SK-N-SH treated with all-trans-retinoic acid at 6 μM for 48 hours (cell line): ENCODE data around the gene PEPD.

Experiments used
- ATAC-seq: fragments of 200-7000 bp; cut with Tn5 transposase; 3 replicates; pipeline ENCODE4 v1.9.1; 2020; ENCODE audit warnings: mild to moderate bottlenecking, moderate library complexity
- ARNTL ChIP-seq: fragments of 450-650 bp; formaldehyde crosslinking; IDR thresholded peaks from 2 replicates; pipeline ENCODE4 v1.5.0; 2020; ENCODE audit warnings: low read depth, mild to moderate bottlenecking, moderate library complexity, borderline replicate concordance
- BACH2 ChIP-seq: fragments of 250-450 bp; sonication (Bioruptor Pico); IDR thresholded peaks from 2 replicates; pipeline ENCODE4 v1.9.0; 2021; ENCODE audit warnings: mild to moderate bottlenecking, borderline replicate concordance
- CSDC2 ChIP-seq: fragments of 250-450 bp; sonication (Bioruptor Pico); IDR thresholded peaks from 2 replicates; pipeline ENCODE4 v1.5.0; 2020; ENCODE audit warnings: mild to moderate bottlenecking, moderate library complexity
- ESRRG ChIP-seq: fragments of 250-450 bp; sonication (Bioruptor Pico); IDR thresholded peaks from 2 replicates; pipeline ENCODE4 v1.6.1; 2021; ENCODE audit warnings: mild to moderate bottlenecking
- ISL1 ChIP-seq: fragments of 250-450 bp; sonication (Bioruptor Pico); IDR thresholded peaks from 2 replicates; pipeline ENCODE4 v2.1.2; 2022; ENCODE audit warnings: mild to moderate bottlenecking, moderate library complexity
- OSR1 ChIP-seq: fragments of 250-450 bp; sonication (Bioruptor Pico); IDR thresholded peaks from 2 replicates; pipeline ENCODE4 v1.8.0; 2022; ENCODE audit warnings: moderate library complexity, mild to moderate bottlenecking, inconsistent platforms
- PATZ1 ChIP-seq: fragments of 250-450 bp; sonication (Bioruptor Pico); IDR thresholded peaks from 2 replicates; pipeline ENCODE4 v1.8.0; 2020; ENCODE audit warnings: mild to moderate bottlenecking, moderate library complexity, borderline replicate concordance
- PPARA ChIP-seq: fragments of 250-450 bp; sonication (Bioruptor Pico); IDR thresholded peaks from 2 replicates; pipeline ENCODE4 v1.5.0; 2020; ENCODE audit warnings: mild to moderate bottlenecking, borderline replicate concordance
- RARB ChIP-seq: fragments of 250-450 bp; sonication (Bioruptor Pico); IDR thresholded peaks from 2 replicates; pipeline ENCODE4 v1.8.0; 2021; ENCODE audit warnings: mild to moderate bottlenecking, moderate library complexity
- SNAI2 ChIP-seq: fragments of 250-450 bp; sonication (Bioruptor Pico); IDR thresholded peaks from 2 replicates; pipeline ENCODE4 v1.5.0; 2020; ENCODE audit warnings: mild to moderate bottlenecking, moderate library complexity
- TCF4 ChIP-seq: fragments of 250-450 bp; sonication (Bioruptor Pico); IDR thresholded peaks from 2 replicates; pipeline ENCODE4 v1.8.0; 2021; ENCODE audit warnings: mild to moderate bottlenecking, moderate library complexity, borderline replicate concordance
- TOX ChIP-seq: fragments of 250-450 bp; sonication (Bioruptor Pico); IDR thresholded peaks from 2 replicates; pipeline ENCODE4 v1.8.0; 2021; ENCODE audit warnings: mild to moderate bottlenecking, moderate library complexity, borderline replicate concordance
- TSHZ2 ChIP-seq: fragments of 250-450 bp; sonication (Bioruptor Pico); IDR thresholded peaks from 2 replicates; pipeline ENCODE4 v1.5.0; 2020; ENCODE audit warnings: mild to moderate bottlenecking, moderate library complexity
- ZC3H10 ChIP-seq: fragments of 250-450 bp; sonication (Bioruptor Pico); IDR thresholded peaks from 2 replicates; pipeline ENCODE4 v1.5.1; 2021; ENCODE audit warnings: mild to moderate bottlenecking, moderate library complexity
- ZFP3 ChIP-seq: fragments of 250-450 bp; sonication (Bioruptor Pico); IDR thresholded peaks from 2 replicates; pipeline ENCODE4 v1.5.0; 2020; ENCODE audit warnings: mild to moderate bottlenecking, moderate library complexity
- ZFP30 ChIP-seq: fragments of 450-650 bp; formaldehyde crosslinking; IDR thresholded peaks from 2 replicates; pipeline ENCODE4 v1.5.0; 2022; ENCODE audit warnings: mild to moderate bottlenecking, moderate library complexity
- ZNF565 ChIP-seq: fragments of 450-650 bp; formaldehyde crosslinking; conservative IDR thresholded peaks from 2 replicates; pipeline ENCODE4 v1.5.0; 2020; ENCODE audit warnings: low read depth, mild to moderate bottlenecking, moderate library complexity
- ZNF70 ChIP-seq: fragments of 450-650 bp; formaldehyde crosslinking; IDR thresholded peaks from 2 replicates; pipeline ENCODE4 v1.5.0; 2020; ENCODE audit warnings: mild to moderate bottlenecking, moderate library complexity
- ZNF8 ChIP-seq: fragments of 450-650 bp; formaldehyde crosslinking; IDR thresholded peaks from 2 replicates; pipeline ENCODE4 v1.5.0; 2020; ENCODE audit warnings: mild to moderate bottlenecking, moderate library complexity
- TF ChIP-seq, protein P1 (sequence below): fragments of 250-450 bp; sonication (Bioruptor Pico); IDR thresholded peaks from 2 replicates; pipeline ENCODE4 v1.8.0; 2021; ENCODE audit warnings: low read depth, mild to moderate bottlenecking, moderate library complexity, borderline replicate concordance
- TF ChIP-seq, protein P2 (sequence below): fragments of 250-450 bp; sonication (Bioruptor Pico); IDR thresholded peaks from 2 replicates; pipeline ENCODE4 v1.5.1; 2021; ENCODE audit warnings: mild to moderate bottlenecking, moderate library complexity

PEPD gene

DNA sequence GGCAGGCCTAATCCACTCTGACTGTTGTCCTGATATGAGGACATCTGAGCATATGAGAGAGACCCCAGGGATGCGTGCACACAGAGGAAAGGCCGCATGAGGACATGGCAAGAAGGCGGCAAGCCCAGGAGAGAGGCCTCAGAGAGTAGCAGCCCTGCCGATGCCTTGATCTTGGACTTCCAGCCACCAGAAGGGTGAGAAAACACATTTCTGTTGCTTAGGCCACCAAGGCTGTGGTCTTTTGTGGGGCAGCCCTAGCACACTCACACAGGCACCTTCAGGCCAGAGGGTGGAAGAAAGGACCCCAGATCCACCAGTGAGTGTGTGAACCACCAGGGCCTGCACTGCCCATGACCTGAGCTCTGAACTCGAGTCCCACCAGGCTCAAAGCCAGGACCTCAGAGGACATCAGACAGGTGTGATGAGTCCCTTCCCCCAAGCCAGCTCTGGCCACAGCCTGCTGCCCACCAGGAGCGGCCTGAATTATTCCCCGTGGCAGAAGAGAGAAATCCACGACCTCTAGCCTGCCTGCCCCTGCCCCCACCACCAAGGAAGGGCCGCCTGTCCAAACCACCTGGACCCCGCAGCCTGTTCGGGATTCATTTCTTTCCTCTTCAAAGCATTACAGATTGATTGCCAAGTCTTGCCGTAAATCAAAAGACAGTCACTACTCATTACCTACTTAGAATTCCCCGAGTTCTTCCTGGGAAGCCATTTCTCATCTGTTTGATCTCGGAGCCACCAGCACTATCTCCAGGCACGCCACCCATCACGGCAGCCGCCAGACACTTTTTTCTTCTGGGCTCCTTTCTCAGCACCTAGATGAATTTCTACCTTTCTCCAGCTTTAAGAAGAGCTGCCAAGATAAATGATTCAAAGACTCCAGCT is 75.9 kb downstream of the PEPD start:
- no peak for ATAC-seq
- TF ChIP-seq ZC3H10 (CRISPR knock-in tag) (no peak), TCF4 (CRISPR knock-in tag) (no peak), SNAI2 (CRISPR knock-in tag) (no peak), TSHZ2 (CRISPR knock-in tag) (no peak), CSDC2 (no peak), PPARA (CRISPR knock-in tag) (no peak), ZNF8 (no peak), ZNF70 (no peak), ZFP3 (CRISPR knock-in tag) (no peak), RARB (no peak), OSR1 (no peak), ARNTL (CRISPR knock-in tag) (no peak), BACH2 (no peak), ZNF565 (CRISPR knock-in tag) (no peak)
- TF ChIP-seq, protein P1, sequence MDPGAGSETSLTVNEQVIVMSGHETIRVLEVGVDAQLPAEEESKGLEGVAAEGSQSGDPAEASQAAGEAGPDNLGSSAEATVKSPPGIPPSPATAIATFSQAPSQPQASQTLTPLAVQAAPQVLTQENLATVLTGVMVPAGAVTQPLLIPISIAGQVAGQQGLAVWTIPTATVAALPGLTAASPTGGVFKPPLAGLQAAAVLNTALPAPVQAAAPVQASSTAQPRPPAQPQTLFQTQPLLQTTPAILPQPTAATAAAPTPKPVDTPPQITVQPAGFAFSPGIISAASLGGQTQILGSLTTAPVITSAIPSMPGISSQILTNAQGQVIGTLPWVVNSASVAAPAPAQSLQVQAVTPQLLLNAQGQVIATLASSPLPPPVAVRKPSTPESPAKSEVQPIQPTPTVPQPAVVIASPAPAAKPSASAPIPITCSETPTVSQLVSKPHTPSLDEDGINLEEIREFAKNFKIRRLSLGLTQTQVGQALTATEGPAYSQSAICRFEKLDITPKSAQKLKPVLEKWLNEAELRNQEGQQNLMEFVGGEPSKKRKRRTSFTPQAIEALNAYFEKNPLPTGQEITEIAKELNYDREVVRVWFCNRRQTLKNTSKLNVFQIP: no peak

GRCh38 chr19:33444562-33445441 is 76.8 kb downstream of the PEPD start:
- ATAC-seq: no peak
- TF ChIP-seq, protein P2, sequence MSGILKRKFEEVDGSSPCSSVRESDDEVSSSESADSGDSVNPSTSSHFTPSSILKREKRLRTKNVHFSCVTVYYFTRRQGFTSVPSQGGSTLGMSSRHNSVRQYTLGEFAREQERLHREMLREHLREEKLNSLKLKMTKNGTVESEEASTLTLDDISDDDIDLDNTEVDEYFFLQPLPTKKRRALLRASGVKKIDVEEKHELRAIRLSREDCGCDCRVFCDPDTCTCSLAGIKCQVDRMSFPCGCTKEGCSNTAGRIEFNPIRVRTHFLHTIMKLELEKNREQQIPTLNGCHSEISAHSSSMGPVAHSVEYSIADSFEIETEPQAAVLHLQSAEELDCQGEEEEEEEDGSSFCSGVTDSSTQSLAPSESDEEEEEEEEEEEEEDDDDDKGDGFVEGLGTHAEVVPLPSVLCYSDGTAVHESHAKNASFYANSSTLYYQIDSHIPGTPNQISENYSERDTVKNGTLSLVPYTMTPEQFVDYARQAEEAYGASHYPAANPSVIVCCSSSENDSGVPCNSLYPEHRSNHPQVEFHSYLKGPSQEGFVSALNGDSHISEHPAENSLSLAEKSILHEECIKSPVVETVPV (CRISPR knock-in tag): no peak
- TF ChIP-seq ZFP3 (CRISPR knock-in tag): no peak
- TF ChIP-seq OSR1: no peak
- no peak for TF ChIP-seq SNAI2 (CRISPR knock-in tag)
- TF ChIP-seq, protein P1: no peak
- TF ChIP-seq TOX (CRISPR knock-in tag): no peak

DNA sequence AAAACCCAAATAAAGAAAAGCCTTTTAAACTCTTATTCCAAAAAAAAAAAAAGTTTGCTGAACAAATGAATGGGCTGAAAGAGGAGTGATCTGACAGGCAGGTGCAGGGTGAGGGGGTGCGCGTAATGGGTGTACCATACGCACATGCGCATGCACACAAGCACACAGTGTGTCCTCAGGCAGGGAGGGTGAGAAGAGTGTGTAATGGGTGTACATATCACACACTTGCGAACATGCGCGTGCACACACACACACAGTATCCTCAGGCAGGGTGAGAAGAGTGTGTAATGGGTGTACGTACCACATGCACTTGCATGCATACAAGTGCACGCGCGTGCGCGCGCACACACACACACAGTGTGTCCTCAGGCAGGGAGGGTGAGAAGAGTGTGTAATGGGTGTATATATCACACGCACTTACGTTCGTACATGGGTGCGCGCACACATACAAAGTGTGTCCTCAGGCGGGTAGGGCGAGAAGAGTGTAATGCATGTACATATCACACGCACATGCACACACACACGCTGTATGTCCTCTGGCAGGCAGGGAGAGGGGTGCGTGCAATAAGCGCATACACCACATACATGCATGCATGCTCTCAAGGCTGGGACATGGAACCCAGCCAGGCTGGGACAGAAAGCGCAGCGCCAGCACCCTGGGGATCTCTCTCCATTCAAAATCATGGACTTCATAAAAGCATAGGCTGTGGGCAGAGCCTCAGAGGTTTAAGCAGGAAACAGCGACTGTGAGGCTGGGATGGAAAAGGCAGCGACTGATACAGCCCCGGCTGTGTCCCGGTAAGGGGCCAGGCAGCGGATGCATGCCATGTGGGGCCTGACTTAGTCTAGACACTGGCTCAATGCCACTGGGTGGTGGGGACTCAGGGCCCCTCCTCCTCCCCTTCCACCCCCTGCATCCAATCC is 77.7 kb downstream of the PEPD start:
- TF ChIP-seq ZNF565 (CRISPR knock-in tag) (no peak), ESRRG (CRISPR knock-in tag) (no peak), ZFP30 (CRISPR knock-in tag) (no peak), RARB (no peak), SNAI2 (CRISPR knock-in tag) (no peak), OSR1 (no peak), TOX (CRISPR knock-in tag) (no peak), CSDC2 (no peak), TCF4 (CRISPR knock-in tag) (no peak), BACH2 (no peak), PPARA (CRISPR knock-in tag) (no peak), PATZ1 (CRISPR knock-in tag) (no peak), ISL1 (CRISPR knock-in tag) (no peak)
- TF ChIP-seq, protein P2 (CRISPR knock-in tag): no peak
- no peak for ATAC-seq
